Loucy (cell line): Measurements from ENCODE around the gene TRH.

ENCODE experiments used
- H2AFZ ChIP-seq: fragments of 200-600 bp; sonication (generic); 2 replicates; pipeline ENCODE4 v1.6.0; 2016; ENCODE audit warnings: antibody characterized with exemption, mild to moderate bottlenecking, low read length, moderate library complexity
- H3F3A ChIP-seq: fragments of 200-600 bp; 2 replicates; pipeline ENCODE4 v1.6.0; 2016; ENCODE audit warnings: antibody characterized with exemption, low read depth, mild to moderate bottlenecking
- H3K27me3 ChIP-seq: fragments of 200-600 bp; sonication (generic); 2 replicates; pipeline ENCODE4 v1.6.1; 2014; ENCODE audit warnings: low read length, mild to moderate bottlenecking; ENCODE audit not compliant: insufficient read depth, poor library complexity, severe bottlenecking
- H3K36me3 ChIP-seq: fragments of 200-600 bp; sonication (generic); 2 replicates; pipeline ENCODE4 v1.6.1; 2016; ENCODE audit warnings: low read length; ENCODE audit not compliant: insufficient read depth
- H3K4me1 ChIP-seq: fragments of 200-600 bp; sonication (generic); 2 replicates; pipeline ENCODE4 v1.5.1; 2014; ENCODE audit warnings: low read length, mild to moderate bottlenecking; ENCODE audit not compliant: insufficient read depth, poor library complexity, severe bottlenecking
- H3K4me2 ChIP-seq: fragments of 200-600 bp; sonication (generic); 2 replicates; pipeline ENCODE4 v1.6.0; 2014; ENCODE audit warnings: antibody characterized with exemption, low read length, low read depth, mild to moderate bottlenecking; ENCODE audit not compliant: poor library complexity, severe bottlenecking
- H3K4me3 ChIP-seq: fragments of 200-600 bp; sonication (generic); 2 replicates; pipeline ENCODE4 v1.5.1; 2014; ENCODE audit warnings: low read length, mild to moderate bottlenecking, mixed read lengths; ENCODE audit not compliant: poor library complexity, severe bottlenecking
- H3K79me2 ChIP-seq: fragments of 200-600 bp; sonication (generic); 2 replicates; pipeline ENCODE4 v1.6.1; 2014; ENCODE audit warnings: low read length; ENCODE audit not compliant: insufficient read depth
- H3K9ac ChIP-seq: fragments of 200-600 bp; sonication (generic); 2 replicates; pipeline ENCODE4 v1.6.0; 2014; ENCODE audit warnings: mild to moderate bottlenecking, low read depth, low read length, moderate library complexity; ENCODE audit not compliant: poor library complexity, severe bottlenecking
- H3K9me2 ChIP-seq: fragments of 200-600 bp; sonication (generic); replicated peaks from 2 replicates; pipeline ENCODE4 v1.6.1; 2016; ENCODE audit warnings: low read depth, low read length, mixed read lengths
- H3K9me3 ChIP-seq: fragments of 200-600 bp; sonication (generic); 2 replicates; pipeline ENCODE4 v1.6.1; 2014; ENCODE audit warnings: mild to moderate bottlenecking, antibody characterized with exemption, low read length, low read depth; ENCODE audit not compliant: insufficient read depth
- H4K20me1 ChIP-seq: fragments of 200-600 bp; sonication (generic); 2 replicates; pipeline ENCODE4 v1.6.0; 2014; ENCODE audit warnings: antibody characterized with exemption, low read length, mild to moderate bottlenecking; ENCODE audit not compliant: insufficient read depth, poor library complexity, severe bottlenecking
- CTCF ChIP-seq: fragments of 200-600 bp; sonication (generic); conservative IDR thresholded peaks from 2 replicates; pipeline ENCODE4 v1.5.1; 2014; ENCODE audit warnings: mild to moderate bottlenecking, antibody characterized with exemption, low read length
- EZH2phosphoT487 ChIP-seq: fragments of 200-600 bp; IDR thresholded peaks from 2 replicates; pipeline ENCODE4 v1.6.1; 2018; ENCODE audit warnings: antibody characterized with exemption, mild to moderate bottlenecking, moderate library complexity, borderline replicate concordance

Gene TRH

GRCh38 chr3:129989414-129989813 lies 14.9 kb downstream of the TRH start:
- H3K79me2 ChIP-seq, result no peaks in the 10 kb centered on the region; the same call in 1 of the 2 replicates
- no peaks in the 10 kb centered on the region for H4K20me1 ChIP-seq
- H2AFZ ChIP-seq, result no peak overlapping the region
- H3K9ac ChIP-seq, result no peak overlapping the region
- H3K4me3 ChIP-seq, result no peak overlapping the region
- no peaks in the 10 kb centered on the region for H3K9me2 ChIP-seq
- no peaks in the 10 kb centered on the region for H3K9me3 ChIP-seq
- no peak overlapping the region for H3K4me2 ChIP-seq
- H3F3A ChIP-seq, result no peaks in the 10 kb centered on the region
- H3K4me1 ChIP-seq, result peaks cover 3% of the 10 kb centered on the region
- H3K36me3 ChIP-seq, result no peaks in the 10 kb centered on the region
- no peak for TF ChIP-seq CTCF
- no peak for TF ChIP-seq EZH2phosphoT487
- H3K27me3 ChIP-seq, result no peaks in the 10 kb centered on the region

- Histone ChIP-seq H2AFZ (no peak overlapping the region), H3K9me3 (no peaks in the 10 kb centered on the region), H3K27me3 (no peaks in the 10 kb centered on the region), H4K20me1 (no peaks in the 10 kb centered on the region), H3K9me2 (no peaks in the 10 kb centered on the region), H3K4me3 (no peak overlapping the region), H3K9ac (no peak overlapping the region), H3F3A (no peaks in the 10 kb centered on the region), H3K4me1 (peaks cover 3% of the 10 kb centered on the region), H3K79me2 (no peaks in the 10 kb centered on the region; the same call in 1 of the 2 replicates), H3K4me2 (no peak overlapping the region), H3K36me3 (no peaks in the 10 kb centered on the region)
- TF ChIP-seq EZH2phosphoT487, result no peak
- peak; percentile 43 for TF ChIP-seq CTCF
These were observed 18.3 kb downstream of the TRH start for GRCh38 chr3:129992781-129993180.

GRCh38 chr3:129994883-129995559 lies 20.5 kb downstream of the TRH start:
- Histone ChIP-seq H3K27me3 (no peaks in the 10 kb centered on the region), H2AFZ (no peak overlapping the region), H3K9me3 (no peaks in the 10 kb centered on the region), H3K9me2 (no peaks in the 10 kb centered on the region), H3K4me1 (no peaks in the 10 kb centered on the region), H3K9ac (no peak overlapping the region), H3F3A (no peaks in the 10 kb centered on the region), H3K4me3 (no peak overlapping the region), H4K20me1 (no peaks in the 10 kb centered on the region), H3K36me3 (no peaks in the 10 kb centered on the region), H3K79me2 (no peaks in the 10 kb centered on the region; the same call in 1 of the 2 replicates), H3K4me2 (no peak overlapping the region)
- TF ChIP-seq CTCF (no peak), EZH2phosphoT487 (no peak)
